Stimulated activated naive CD8-positive, alpha-beta T cell treated with anti-CD3 and anti-CD28 coated beads, Interleukin-15, Interleukin-2, amounts not matched to agents 100 ng/mL and 50 ng/mL, for 24 hours (primary cell): ENCODE measurements around the gene SOHLH2.

Source experiments
- H3K27ac Mint-ChIP-seq: one replicate; pipeline ENCODE4 v1.8.0; 2021; ENCODE audit warnings: mild to moderate bottlenecking, mixed read lengths
- H3K27me3 Mint-ChIP-seq: one replicate; pipeline ENCODE4 v1.8.0; 2021; ENCODE audit warnings: mixed read lengths
- H3K36me3 Mint-ChIP-seq: one replicate; pipeline ENCODE4 v1.8.0; 2021; ENCODE audit warnings: low read depth, mixed read lengths
- H3K4me1 Mint-ChIP-seq: one replicate; pipeline ENCODE4 v1.8.0; 2021; ENCODE audit warnings: low read depth, mixed read lengths
- H3K4me3 Mint-ChIP-seq: one replicate; pipeline ENCODE4 v1.8.0; 2021; ENCODE audit warnings: mild to moderate bottlenecking, mixed read lengths
- H3K9me3 Mint-ChIP-seq: one replicate; pipeline ENCODE4 v1.8.0; 2021; ENCODE audit warnings: mixed read lengths

SOHLH2 gene

GRCh38 chr13:36158611-36159010 is 55.7 kb downstream of the SOHLH2 start:
- H3K4me3 Mint-ChIP-seq, result no peak overlapping the region
- H3K27ac Mint-ChIP-seq, result no peak overlapping the region
- no peaks in the 10 kb centered on the region for H3K4me1 Mint-ChIP-seq
- no peaks in the 10 kb centered on the region for H3K36me3 Mint-ChIP-seq
- peaks cover 16% of the 10 kb centered on the region for H3K27me3 Mint-ChIP-seq
- peaks cover 10% of the 10 kb centered on the region for H3K9me3 Mint-ChIP-seq

GRCh38 chr13:36157480-36157879 is 56.9 kb downstream of the SOHLH2 start:
- H3K9me3 Mint-ChIP-seq, result peaks cover 10% of the 10 kb centered on the region
- H3K27me3 Mint-ChIP-seq, result peaks cover 19% of the 10 kb centered on the region
- no peaks in the 10 kb centered on the region for H3K36me3 Mint-ChIP-seq
- no peak overlapping the region for H3K4me3 Mint-ChIP-seq
- no peak overlapping the region for H3K27ac Mint-ChIP-seq
- no peaks in the 10 kb centered on the region for H3K4me1 Mint-ChIP-seq

GRCh38 chr13:36154567-36155291 is 59.6 kb downstream of the SOHLH2 start:
- Mint-ChIP-seq H3K27ac (no peak overlapping the region), H3K4me3 (no peak overlapping the region), H3K4me1 (no peaks in the 10 kb centered on the region), H3K27me3 (peaks cover 19% of the 10 kb centered on the region), H3K9me3 (peaks cover 6% of the 10 kb centered on the region), H3K36me3 (no peaks in the 10 kb centered on the region)

GRCh38 chr13:36151591-36151990 is 62.8 kb downstream of the SOHLH2 start:
- Mint-ChIP-seq H3K4me1 (no peaks in the 10 kb centered on the region), H3K27me3 (peaks cover 19% of the 10 kb centered on the region), H3K4me3 (no peak overlapping the region), H3K9me3 (peaks cover 6% of the 10 kb centered on the region), H3K27ac (no peak overlapping the region), H3K36me3 (no peaks in the 10 kb centered on the region)

- H3K4me3 Mint-ChIP-seq, result no peak overlapping the region
- no peak overlapping the region for H3K27ac Mint-ChIP-seq
- H3K9me3 Mint-ChIP-seq, result no peaks in the 10 kb centered on the region
- no peaks in the 10 kb centered on the region for H3K4me1 Mint-ChIP-seq
- H3K27me3 Mint-ChIP-seq, result peaks cover 1% of the 10 kb centered on the region
- H3K36me3 Mint-ChIP-seq, result no peaks in the 10 kb centered on the region
These were observed 65.9 kb downstream of the SOHLH2 start for GRCh38 chr13:36148446-36148845.

- no peaks in the 10 kb centered on the region for H3K36me3 Mint-ChIP-seq
- H3K4me1 Mint-ChIP-seq, result no peaks in the 10 kb centered on the region
- no peaks in the 10 kb centered on the region for H3K9me3 Mint-ChIP-seq
- H3K27ac Mint-ChIP-seq, result no peak overlapping the region
- no peak overlapping the region for H3K4me3 Mint-ChIP-seq
- no peaks in the 10 kb centered on the region for H3K27me3 Mint-ChIP-seq
These were observed 67.0 kb downstream of the SOHLH2 start for GRCh38 chr13:36147330-36147729.

GRCh38 chr13:36146511-36147269 is 67.7 kb downstream of the SOHLH2 start:
- H3K27me3 Mint-ChIP-seq, result no peaks in the 10 kb centered on the region
- no peaks in the 10 kb centered on the region for H3K4me1 Mint-ChIP-seq
- H3K9me3 Mint-ChIP-seq, result no peaks in the 10 kb centered on the region
- no peaks in the 10 kb centered on the region for H3K36me3 Mint-ChIP-seq
- H3K27ac Mint-ChIP-seq, result no peak overlapping the region
- H3K4me3 Mint-ChIP-seq, result no peak overlapping the region

- Mint-ChIP-seq H3K36me3 (no peaks in the 10 kb centered on the region), H3K27me3 (no peaks in the 10 kb centered on the region), H3K27ac (no peak overlapping the region), H3K4me1 (no peaks in the 10 kb centered on the region), H3K9me3 (no peaks in the 10 kb centered on the region), H3K4me3 (no peak overlapping the region)
These were observed 70.6 kb downstream of the SOHLH2 start for GRCh38 chr13:36143738-36144137.

- Mint-ChIP-seq H3K27ac (no peak overlapping the region), H3K4me1 (no peaks in the 10 kb centered on the region), H3K4me3 (no peak overlapping the region), H3K27me3 (no peaks in the 10 kb centered on the region), H3K36me3 (no peaks in the 10 kb centered on the region), H3K9me3 (no peaks in the 10 kb centered on the region)
These were observed 71.6 kb downstream of the SOHLH2 start for GRCh38 chr13:36142735-36143134.

- Mint-ChIP-seq H3K36me3 (no peaks in the 10 kb centered on the region), H3K9me3 (peaks cover 7% of the 10 kb centered on the region), H3K27me3 (peaks cover 20% of the 10 kb centered on the region), H3K27ac (no peak overlapping the region), H3K4me3 (no peak overlapping the region), H3K4me1 (no peaks in the 10 kb centered on the region)
These were observed 78.5 kb downstream of the SOHLH2 start for GRCh38 chr13:36135876-36136275.

GRCh38 chr13:36134632-36135031 is 79.7 kb downstream of the SOHLH2 start:
- Mint-ChIP-seq H3K9me3 (peaks cover 7% of the 10 kb centered on the region), H3K36me3 (no peaks in the 10 kb centered on the region), H3K27ac (no peak overlapping the region), H3K4me1 (no peaks in the 10 kb centered on the region), H3K27me3 (peaks cover 29% of the 10 kb centered on the region), H3K4me3 (no peak overlapping the region)

- no peak overlapping the region for H3K27ac Mint-ChIP-seq
- peaks cover 7% of the 10 kb centered on the region for H3K9me3 Mint-ChIP-seq
- H3K36me3 Mint-ChIP-seq, result no peaks in the 10 kb centered on the region
- H3K27me3 Mint-ChIP-seq, result peaks cover 30% of the 10 kb centered on the region
- no peak overlapping the region for H3K4me3 Mint-ChIP-seq
- H3K4me1 Mint-ChIP-seq, result no peaks in the 10 kb centered on the region
These were observed 80.3 kb downstream of the SOHLH2 start for GRCh38 chr13:36133950-36134626.

- Mint-ChIP-seq H3K4me1 (no peaks in the 10 kb centered on the region), H3K9me3 (peaks cover 7% of the 10 kb centered on the region), H3K4me3 (no peak overlapping the region), H3K27me3 (peaks cover 36% of the 10 kb centered on the region), H3K27ac (no peak overlapping the region), H3K36me3 (no peaks in the 10 kb centered on the region)
These were observed 82.0 kb downstream of the SOHLH2 start for GRCh38 chr13:36132376-36132775.

GRCh38 chr13:36131931-36132297 is 82.4 kb downstream of the SOHLH2 start:
- H3K27me3 Mint-ChIP-seq, result peaks cover 35% of the 10 kb centered on the region
- no peak overlapping the region for H3K27ac Mint-ChIP-seq
- peaks cover 7% of the 10 kb centered on the region for H3K9me3 Mint-ChIP-seq
- no peak overlapping the region for H3K4me3 Mint-ChIP-seq
- no peaks in the 10 kb centered on the region for H3K36me3 Mint-ChIP-seq
- H3K4me1 Mint-ChIP-seq, result no peaks in the 10 kb centered on the region

GRCh38 chr13:36131222-36131930 is 83.0 kb downstream of the SOHLH2 start, which contains the start of gene DCLK1:
DCLK1 (minus strand) TSS chr13:36131382.
- no peaks in the 10 kb centered on the region for H3K4me1 Mint-ChIP-seq
- peaks cover 35% of the 10 kb centered on the region for H3K27me3 Mint-ChIP-seq
- no peak within 1 kb of the TSS for H3K27ac Mint-ChIP-seq
- no peaks in the 10 kb centered on the region for H3K36me3 Mint-ChIP-seq
- peaks cover 7% of the 10 kb centered on the region for H3K9me3 Mint-ChIP-seq
- no peak within 1 kb of the TSS for H3K4me3 Mint-ChIP-seq
